GM12878 (cell line): ENCODE results near the gene GARNL3. TPM values are rescaled to one million over a fixed set of nuclear protein-coding genes. Genes with fewer than 3 reads are reported as not detected.

Source experiments
- ATAC-seq: fragments of 200-7000 bp; cut with Tn5 transposase; 3 replicates; pipeline ENCODE4 v1.9.1; 2020; ENCODE audit warnings: mild to moderate bottlenecking, moderate library complexity
- BruUV-seq: library from RNA; stranded (reverse); fragments of 400-500 nt; replicated peaks from 2 replicates; lab custom pipeline; 2021; lab: Mats Ljungman, UMichigan
- CTCF ChIA-PET: fragments of 300-600 bp; sonication (Branson Sonifier 250); formaldehyde crosslinking; extraction: SDS; loops from one replicate; lab custom pipeline; 2021; ENCODE audit warnings: inconsistent platforms; lab: Yijun Ruan, JAX
- POLR2A ChIA-PET: fragments of 350-600 bp; formaldehyde crosslinking; extraction: SDS; loops from one replicate; lab custom pipeline; 2021; ENCODE audit warnings: inconsistent platforms; lab: Charles Lee
- RAD21 ChIA-PET: fragments of 300-600 bp; sonication (Branson Sonifier 250); formaldehyde crosslinking; loops from one replicate; lab custom pipeline; 2023; ENCODE audit warnings: antibody characterized with exemption; ENCODE audit not compliant: unreplicated experiment; lab: Charles Lee
- SMC1A ChIA-PET: fragments of 300-600 bp; sonication (Branson Sonifier 250); formaldehyde crosslinking; loops from one replicate; lab custom pipeline; 2023; ENCODE audit not compliant: unreplicated experiment, uncharacterized antibody; lab: Charles Lee
- DNase-seq: peaks from one replicate; pipeline ENCODE4 v3.0.0-alpha.2; 2011; ENCODE audit warnings: low read depth, low spot score
- FAIRE-seq: peaks from 3 replicates; lab custom pipeline; 2011; peaks lifted over from hg19 to GRCh38; lab: Jason Lieb, UNC
- H2AFZ ChIP-seq: 2 replicates; pipeline ENCODE4 v1.6.0; 2011; ENCODE audit warnings: low read depth, low read length, control low read depth; ENCODE audit not compliant: control insufficient read depth
- H3K27ac ChIP-seq: 2 replicates; pipeline ENCODE4 v1.5.1; 2011; ENCODE audit warnings: control low read depth; ENCODE audit not compliant: control insufficient read depth, insufficient read depth
- H3K27me3 ChIP-seq, 2 experiments: replicated peaks in 1 of 2; 2 replicates each; pipeline versions ENCODE4 v1.6.0 to v1.6.1; 2011; ENCODE audit warnings: low read length in 1 of 2; ENCODE audit not compliant: control insufficient read depth in 2 of 2, insufficient read depth in 2 of 2
- H3K36me3 ChIP-seq, 2 experiments: 2 replicates each; pipeline ENCODE4 v1.5.1; 2011; ENCODE audit warnings: low read length in 1 of 2; ENCODE audit not compliant: control insufficient read depth in 2 of 2, insufficient read depth in 2 of 2
- H3K4me1 ChIP-seq: 2 replicates; pipeline ENCODE4 v1.6.1; 2011; ENCODE audit warnings: mild to moderate bottlenecking, low read length, moderate library complexity, mixed read lengths; ENCODE audit not compliant: control insufficient read depth, insufficient read depth
- H3K4me2 ChIP-seq: 2 replicates; pipeline ENCODE4 v1.6.0; 2011; ENCODE audit warnings: control low read depth; ENCODE audit not compliant: control insufficient read depth, insufficient read depth
- H3K4me3 ChIP-seq: fragments of 200-600 bp; sonication (generic); 2 replicates; pipeline ENCODE4 v1.5.1; 2016
- H3K79me2 ChIP-seq: 2 replicates; pipeline ENCODE4 v1.6.0; 2011; ENCODE audit warnings: low read length; ENCODE audit not compliant: control insufficient read depth, insufficient read depth
- H3K9ac ChIP-seq: 2 replicates; pipeline ENCODE4 v1.8.0; 2011; ENCODE audit warnings: low read length, control low read depth, mixed read lengths; ENCODE audit not compliant: control insufficient read depth, insufficient read depth
- H3K9me3 ChIP-seq: replicated peaks from 3 replicates; pipeline ENCODE4 v1.5.1; 2011; ENCODE audit warnings: mild to moderate bottlenecking, low read length; ENCODE audit not compliant: control insufficient read depth, insufficient read depth
- H4K20me1 ChIP-seq: 2 replicates; pipeline ENCODE4 v1.6.0; 2011; ENCODE audit not compliant: control insufficient read depth, insufficient read depth
- BHLHE40 ChIP-seq, 2 experiments: fragments of 450-650 bp in 1 of 2; IDR thresholded peaks; 2 replicates each; pipeline ENCODE4 v1.6.1; 2011 to 2017; ENCODE audit warnings: low read depth in 2 of 2, borderline replicate concordance in 1 of 2, improper control_type of control experiment in 1 of 2, low read length in 1 of 2, mild to moderate bottlenecking in 1 of 2
- CBX5 ChIP-seq: sonication (generic); IDR thresholded peaks from 2 replicates; pipeline ENCODE4 v1.6.1; 2016; ENCODE audit warnings: low read depth, moderate library complexity, mild to moderate bottlenecking, inconsistent platforms
- ETV6 ChIP-seq, 2 experiments: fragments of 450-650 bp in 1 of 2; IDR thresholded peaks in 1 of 2; conservative IDR thresholded peaks in 1 of 2; 2 replicates each; pipeline ENCODE4 v1.6.1; 2014; ENCODE audit warnings: antibody characterized with exemption in 1 of 2, borderline replicate concordance in 1 of 2, low read depth in 1 of 2, mild to moderate bottlenecking in 1 of 2, moderate library complexity in 1 of 2
- WGBS: methylation state at CpG from one replicate; pipeline ENCODE4 v1.1.6; 2016; ENCODE audit warnings: low lambda C conversion rate; ENCODE audit not compliant: insufficient replicate concordance, insufficient coverage; ENCODE audit errors: missing lambda C conversion rate; 5-methylcytosine and 5-hydroxymethylcytosine counted together
- in situ Hi-C: fragments of 300-500 bp; cut with MboI; formaldehyde crosslinking; loops from 9 replicates; pipeline ENCODE4 v1.14.3; 2018; ENCODE audit warnings: mixed read lengths
- intact Hi-C: fragments of 100-400 bp; cut with micrococcal nuclease; formaldehyde crosslinking; loops from one replicate; pipeline ENCODE4 v1.14.2; 2022; ENCODE audit not compliant: unreplicated experiment
- polyA plus RNA-seq, 11 experiments: library from polyadenylated mRNA; depleted of rRNA in 4 of 11; unstranded in 6 of 11; stranded (reverse) in 5 of 11; fragments of >200 nt; fragmentation: Nextera tagmentation in 4 of 11; fragmentation: Illumina TruSeq in 1 of 11; extraction: Ambion mirVana in 4 of 11; extraction: Trizol in 1 of 11; gene quantifications; 1 replicate in 1 of 11; 2 replicates in 10 of 11; pipeline versions ENCODE4 v1.2.1 to v1.2.3, GENCODE V29; 2011 to 2016; ENCODE audit warnings: inconsistent platforms in 2 of 11, missing spikeins in 2 of 11, low read depth in 1 of 11
- total RNA-seq, 4 experiments: library from RNA; depleted of rRNA in 3 of 4; stranded (reverse); fragments of >200 nt in 3 of 4; fragmentation: Illumina TruSeq in 1 of 4; extraction: Trizol in 1 of 4; gene quantifications; 2 replicates each; pipeline versions ENCODE4 v1.2.1 to v1.2.3, GENCODE V29; 2013 to 2021
- TF ChIP-seq, protein P1 (sequence below): IDR thresholded peaks from 2 replicates; pipeline ENCODE4 v1.6.1; 2011; ENCODE audit warnings: borderline replicate concordance, low read depth, mild to moderate bottlenecking, moderate library complexity, mixed read lengths, low read length; ENCODE audit not compliant: insufficient read depth; ENCODE audit errors: extremely low read length

GARNL3 gene
- total and polyA plus RNA-seq, 10 of the 15 experiments (the other 5 are each of a cell fraction or from before 2014, with no cell fraction given), result 0.89 to 13.2 (median 6.3) TPM

DNA sequence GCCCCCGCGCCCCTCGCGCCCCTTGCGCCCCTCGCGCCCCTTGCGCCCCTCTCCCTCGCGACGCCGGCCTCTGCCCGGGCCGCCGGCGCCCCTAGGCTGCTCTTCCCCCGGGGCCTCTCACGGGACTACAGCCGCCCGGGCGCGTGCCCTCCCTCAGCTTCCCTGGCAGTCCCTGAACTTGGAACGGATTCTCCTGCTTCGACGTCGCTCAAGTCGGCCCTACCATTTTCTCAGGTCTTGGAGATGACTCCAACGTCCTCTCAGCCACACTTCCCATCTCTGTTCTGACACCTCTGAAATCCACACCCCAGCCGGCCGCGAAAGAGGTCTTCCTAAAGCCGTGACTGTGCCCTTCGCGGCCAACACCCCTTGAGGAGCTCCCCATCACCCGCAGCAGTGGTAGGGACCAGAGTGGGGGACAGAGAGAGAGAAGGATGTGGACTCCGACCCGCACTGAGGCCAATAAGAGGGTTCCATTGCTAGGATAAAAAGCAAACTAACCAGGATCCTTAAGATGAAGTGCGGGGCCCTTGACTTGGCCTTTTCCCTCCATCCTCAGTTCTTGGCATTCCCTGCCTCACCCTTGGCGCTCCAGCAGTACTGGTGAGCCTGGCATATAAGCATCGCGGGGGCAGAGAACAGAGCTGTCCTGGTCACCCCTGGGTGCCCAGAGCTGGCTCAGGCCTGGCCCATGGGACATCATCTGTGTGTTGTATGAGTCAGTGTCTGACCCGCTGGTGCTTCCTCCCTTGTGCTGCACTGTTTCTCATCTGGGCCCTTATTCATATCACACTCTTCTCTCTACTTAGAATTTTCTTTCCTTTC, 38.6 kb upstream of the GARNL3 start:
- BruUV-seq, result no TSS peak
- ATAC-seq (peak; percentile 40), DNase-seq (no peak), FAIRE-seq (no peak)
- H3K27me3 ChIP-seq, result peaks cover 0 to 2% of the 10 kb centered on the region in 2 experiments; a peak in 2 of 4 replicates
- no peaks in the 10 kb centered on the region for H3K36me3 ChIP-seq
- ChIA-PET CTCF (interaction anchor here (1.2 to 2.4 kb wide), 3 partner anchors 11 to 229 kb away, joined by 4 to 17 read pairs (median 4); no protein-coding TSS in a partner anchor), SMC1A (interaction anchor here (1.6 to 2.6 kb wide), 2 partner anchors 11 to 18 kb away, joined by 6 to 8 read pairs; no protein-coding TSS in a partner anchor), RAD21 (interaction anchor here (2.3 kb wide), 1 partner anchor 171 kb away, joined by 17 read pairs; the partner anchor contains the start of gene SLC2A8), POLR2A (interaction anchor here (1.0 kb wide), 1 partner anchor 18 kb away, joined by 3 read pairs; no protein-coding TSS in a partner anchor)
- H3K9me3 ChIP-seq, result no peaks in the 10 kb centered on the region
- H3K79me2 ChIP-seq, result no peaks in the 10 kb centered on the region
- 0 out of 2 replicates have a peak overlapping the region, but pooled peaks have one; percentile 3 for H3K27ac ChIP-seq
- peak overlapping the region; percentile 91 for H3K4me2 ChIP-seq
- peak overlapping the region; percentile 67 for H2AFZ ChIP-seq
- peak overlapping the region; percentile 39; the same call in 1 of the 2 replicates for H3K9ac ChIP-seq
- WGBS, result 2% methylated on average over 23 of the region's 42 CpGs
- peak in 1 of 2 experiments; percentile 16; a peak in 1 of 4 replicates for TF ChIP-seq BHLHE40 (IDR thresholded peaks at IDR 0.05; ENCODE audit: borderline replicate concordance in 1 of 2, low read depth in 2 of 2, low read length in 1 of 2)
- no peak for TF ChIP-seq CBX5
- TF ChIP-seq ETV6 (conservative IDR thresholded peaks at IDR 0.05 in 1 of 2, IDR thresholded peaks at IDR 0.05 in 1 of 2; ENCODE audit: borderline replicate concordance in 1 of 2, low read depth in 1 of 2), result no peak
- TF ChIP-seq, protein P1, sequence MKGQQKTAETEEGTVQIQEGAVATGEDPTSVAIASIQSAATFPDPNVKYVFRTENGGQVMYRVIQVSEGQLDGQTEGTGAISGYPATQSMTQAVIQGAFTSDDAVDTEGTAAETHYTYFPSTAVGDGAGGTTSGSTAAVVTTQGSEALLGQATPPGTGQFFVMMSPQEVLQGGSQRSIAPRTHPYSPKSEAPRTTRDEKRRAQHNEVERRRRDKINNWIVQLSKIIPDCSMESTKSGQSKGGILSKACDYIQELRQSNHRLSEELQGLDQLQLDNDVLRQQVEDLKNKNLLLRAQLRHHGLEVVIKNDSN, result peak; percentile 1
- H3K4me3 ChIP-seq, result peak overlapping the region; percentile 77
- intact Hi-C loops (loop anchor here (2.0 kb wide), 1 partner anchor 171 kb away; the partner anchor contains the start of gene SLC2A8), in situ Hi-C loops (no loop called here)
- no peaks in the 10 kb centered on the region for H4K20me1 ChIP-seq
- H3K4me1 ChIP-seq, result peaks cover 25% of the 10 kb centered on the region
